Endothelial cell of umbilical vein (primary cell): Measurements from ENCODE around the gene SLC35E4.

Experiments used
- CTCF ChIP-seq, 2 donors: IDR thresholded peaks; 1 replicate in 1 of 2; 2 replicates in 1 of 2; pipeline ENCODE4 v1.5.1; 2011; ENCODE audit warnings: low read length in 2 of 2, mild to moderate bottlenecking in 2 of 2, moderate library complexity in 2 of 2, control low read depth in 1 of 2, inconsistent platforms in 1 of 2, low read depth in 1 of 2; ENCODE audit not compliant: insufficient read depth in 1 of 2; ENCODE audit errors: extremely low read depth in 1 of 2
- POLR2A ChIP-seq: IDR thresholded peaks from 2 replicates; pipeline ENCODE4 v1.6.1; 2012; ENCODE audit warnings: low read depth, mild to moderate bottlenecking, control low read depth, low read length
- POLR2AphosphoS5 ChIP-seq: IDR thresholded peaks from 2 replicates; pipeline ENCODE4 v1.6.1; 2012; ENCODE audit warnings: low read depth, mild to moderate bottlenecking, control low read depth, low read length, moderate library complexity; ENCODE audit not compliant: insufficient read depth

GRCh38 chr22:30628491-30628890, 7.1 kb upstream of the SLC35E4 start:
- TF ChIP-seq POLR2A: no peak
- no peak for TF ChIP-seq CTCF (IDR thresholded peaks at IDR 0.05; ENCODE audit: extremely low read depth in 1 of 2, insufficient read depth in 1 of 2, low read depth in 1 of 2, low read length in 2 of 2)
- no peak for TF ChIP-seq POLR2AphosphoS5
